Measurements from ENCODE around the gene SMOC1.

GRCh38 chr14:69941768-69942742 lies 62.8 kb downstream of the SMOC1 start:
- TF ChIP-seq CTCF (IDR thresholded peaks at IDR 0.05) = no peak
- no peak for TF ChIP-seq TCF7L2 (IDR thresholded peaks at IDR 0.05; ENCODE audit: low read depth, low read length)
- TF ChIP-seq POLR2AphosphoS5 (IDR thresholded peaks at IDR 0.05; ENCODE audit: low read depth, low read length) = no peak
- no peak for TF ChIP-seq REST (IDR thresholded peaks at IDR 0.05; ENCODE audit: insufficient read depth in 1 of 2, low read depth in 2 of 2, low read length in 1 of 2)

All from Panc1 (cell line).